HCT116 (cell line): Measurements from ENCODE around the gene FAM110A. TPM values are rescaled to one million over a fixed set of nuclear protein-coding genes. Genes with fewer than 3 reads are reported as not detected.
"Not testable (repeated sequence)": the region's sequence is repeated elsewhere in the genome, so short reads cannot be mapped to it uniquely, and the experiment has no call there.

Experiments
- ATAC-seq: fragments of 200-7000 bp; cut with Tn5 transposase; 2 replicates; pipeline ENCODE4 v1.9.1; 2020; ENCODE audit warnings: mild to moderate bottlenecking, moderate library complexity
- BruUV-seq: library from RNA; stranded (reverse); fragments of 400-500 nt; replicated peaks from 2 replicates; lab custom pipeline; 2021; lab: Mats Ljungman, UMichigan
- CTCF ChIA-PET: fragments of 300-600 bp; sonication (Branson Sonifier 250); formaldehyde crosslinking; loops from one replicate; lab custom pipeline; 2021; ENCODE audit warnings: antibody characterized with exemption; lab: Charles Lee
- POLR2A ChIA-PET: fragments of 300-600, 350-600 bp; sonication (Branson Sonifier 250); formaldehyde crosslinking; loops from one replicate; lab custom pipeline; 2021; ENCODE audit warnings: antibody characterized with exemption; lab: Charles Lee
- RAD21 ChIA-PET, 2 experiments: fragments of 300-600 bp; sonication (Branson Sonifier 250); formaldehyde crosslinking; loops; one replicate each; lab custom pipeline; 2023; ENCODE audit warnings: low total read pairs in 2 of 2; ENCODE audit not compliant: uncharacterized antibody in 2 of 2, unreplicated experiment in 2 of 2, low non-redundant PET in 1 of 2; lab: Charles Lee
- DNase-seq: peaks from one replicate; pipeline ENCODE4 v3.0.0-alpha.2; 2010; ENCODE audit warnings: low read depth, low spot score
- H2AFZ ChIP-seq: fragments of 200-600 bp; shearing (Covaris generic), sonication (generic); 2 replicates; pipeline ENCODE4 v1.6.1; 2017; ENCODE audit warnings: low read depth, mixed run types, mixed read lengths, antibody characterized with exemption, low read length; ENCODE audit not compliant: poor library complexity, severe bottlenecking
- H3K27ac ChIP-seq: 2 replicates; pipeline ENCODE4 v1.5.1; 2012; ENCODE audit warnings: low read depth, low read length
- H3K27me3 ChIP-seq: fragments of 200-600 bp; sonication (generic); 2 replicates; pipeline ENCODE4 v1.6.1; 2016; ENCODE audit warnings: mixed run types, low read length, mixed read lengths; ENCODE audit not compliant: insufficient read depth
- H3K36me3 ChIP-seq, 2 experiments: fragments of 200-500 bp in 1 of 2; fragments of 200-600 bp in 1 of 2; sonication (Bioruptor generic) in 1 of 2; sonication (generic) in 1 of 2; 2 replicates each; pipeline versions ENCODE4 v1.5.1 to v1.6.1; 2014 to 2016; ENCODE audit warnings: low read length in 2 of 2, inconsistent platforms in 1 of 2, mixed read lengths in 1 of 2, mixed run types in 1 of 2; ENCODE audit not compliant: insufficient read depth in 2 of 2, control insufficient read depth in 1 of 2
- H3K4me1 ChIP-seq, 2 experiments: fragments of 200-600 bp in 1 of 2; sonication (generic) in 1 of 2; 2 replicates each; pipeline versions ENCODE4 v1.5.1 to v1.6.1; 2012 to 2017; ENCODE audit warnings: low read length in 2 of 2, inconsistent platforms in 1 of 2, mild to moderate bottlenecking in 1 of 2, mixed read lengths in 1 of 2, mixed run types in 1 of 2, moderate library complexity in 1 of 2; ENCODE audit not compliant: insufficient read depth in 2 of 2, control insufficient read depth in 1 of 2
- H3K4me2 ChIP-seq: fragments of 200-600 bp; sonication (generic); 2 replicates; pipeline ENCODE4 v1.6.1; 2017; ENCODE audit warnings: mixed run types, low read length, mixed read lengths
- H3K4me3 ChIP-seq, 2 experiments: fragments of 200-600 bp in 1 of 2; sonication (generic) in 1 of 2; replicated peaks in 1 of 2; 2 replicates each; pipeline ENCODE4 v1.5.1; 2011 to 2016; ENCODE audit warnings: low read length in 2 of 2, control low read depth in 1 of 2, low read depth in 1 of 2, mild to moderate bottlenecking in 1 of 2, mixed read lengths in 1 of 2, mixed run types in 1 of 2
- H3K79me2 ChIP-seq: fragments of 200-600 bp; sonication (generic); 2 replicates; pipeline ENCODE4 v1.6.1; 2017; ENCODE audit warnings: mild to moderate bottlenecking, mixed run types, low read length, moderate library complexity, mixed read lengths; ENCODE audit not compliant: insufficient read depth
- H3K9ac ChIP-seq: fragments of 200-600 bp; sonication (generic); 2 replicates; pipeline ENCODE4 v1.6.1; 2016; ENCODE audit warnings: low read length, mixed read lengths
- H3K9me2 ChIP-seq: fragments of 200-600 bp; sonication (generic), shearing (Covaris generic); 2 replicates; pipeline ENCODE4 v1.6.1; 2017; ENCODE audit warnings: mixed run types, mild to moderate bottlenecking, moderate library complexity; ENCODE audit not compliant: insufficient read depth
- H3K9me3 ChIP-seq, 2 experiments: fragments of 200-500 bp in 1 of 2; fragments of 200-600 bp in 1 of 2; sonication (Bioruptor generic) in 1 of 2; sonication (generic) in 1 of 2; 2 replicates each; pipeline ENCODE4 v1.6.1; 2014 to 2017; ENCODE audit warnings: low read length in 2 of 2, mixed read lengths in 2 of 2, inconsistent platforms in 1 of 2, low read depth in 1 of 2, mild to moderate bottlenecking in 1 of 2, mixed run types in 1 of 2, moderate library complexity in 1 of 2; ENCODE audit not compliant: control insufficient read depth in 1 of 2, insufficient read depth in 1 of 2
- H4K20me1 ChIP-seq: fragments of 200-600 bp; sonication (generic), shearing (Covaris generic); 2 replicates; pipeline ENCODE4 v1.6.1; 2017; ENCODE audit warnings: mixed run types, mild to moderate bottlenecking, moderate library complexity; ENCODE audit not compliant: insufficient read depth
- CBX3 ChIP-seq: IDR thresholded peaks from 2 replicates; pipeline ENCODE4 v1.6.1; 2012; ENCODE audit warnings: low read depth
- EGR1 ChIP-seq: IDR thresholded peaks from 2 replicates; pipeline ENCODE4 v1.6.1; 2012; ENCODE audit warnings: low read depth
- EZH2phosphoT487 ChIP-seq: fragments of 200-600 bp; IDR thresholded peaks from 2 replicates; pipeline ENCODE4 v1.6.1; 2018; ENCODE audit warnings: antibody characterized with exemption, borderline replicate concordance
- POLR2A ChIP-seq: IDR thresholded peaks from 2 replicates; pipeline ENCODE4 v1.7.0; 2011; ENCODE audit warnings: borderline replicate concordance; ENCODE audit not compliant: insufficient read depth, insufficient read length; ENCODE audit errors: extremely low read depth
- REST ChIP-seq: IDR thresholded peaks from 2 replicates; pipeline ENCODE4 v1.6.1; 2012; ENCODE audit warnings: low read depth
- SIN3A ChIP-seq: IDR thresholded peaks from 2 replicates; pipeline ENCODE4 v1.6.1; 2012; ENCODE audit warnings: low read depth
- SP1 ChIP-seq: IDR thresholded peaks from 2 replicates; pipeline ENCODE4 v1.6.1; 2012; ENCODE audit warnings: low read depth
- SRF ChIP-seq: IDR thresholded peaks from 2 replicates; pipeline ENCODE4 v1.6.1; 2012; ENCODE audit warnings: low read depth
- TCF7L2 ChIP-seq: IDR thresholded peaks from 2 replicates; pipeline ENCODE4 v1.7.0; 2011; ENCODE audit warnings: borderline replicate concordance, inconsistent platforms; ENCODE audit not compliant: insufficient read depth, insufficient read length; ENCODE audit errors: extremely low read depth
- YY1 ChIP-seq: IDR thresholded peaks from 2 replicates; pipeline ENCODE4 v1.6.1; 2011; ENCODE audit warnings: low read length, low read depth, moderate library complexity, mild to moderate bottlenecking; ENCODE audit not compliant: insufficient replicate concordance; ENCODE audit errors: extremely low read depth
- intact Hi-C: fragments of 100-400 bp; cut with micrococcal nuclease; formaldehyde crosslinking; loops from 2 replicates; pipeline ENCODE4 v1.10.0; 2022
- total RNA-seq: library from RNA; stranded (reverse); gene quantifications from one replicate; pipeline ENCODE4 v1.2.1, GENCODE V29; 2021; ENCODE audit not compliant: unreplicated experiment

The FAM110A gene
- total RNA-seq, 1 experiment from 2014 or later = 26.4 TPM

- TF ChIP-seq TCF7L2 (no peak), POLR2A (no peak), SP1 (no peak), SIN3A (no peak), EZH2phosphoT487 (no peak)
Observed at GRCh38 chr20:801678-802077, 31.8 kb upstream of the FAM110A start (continued).

- Histone ChIP-seq H3K4me1 (no peaks in the 10 kb centered on the region), H3K9me2 (no peaks in the 10 kb centered on the region), H2AFZ (no peak overlapping the region), H3K4me3 (no peak overlapping the region), H3K79me2 (no peaks in the 10 kb centered on the region), H3K27ac (no peak overlapping the region)
- ChIA-PET POLR2A (no interaction called here), CTCF (interaction anchor here (1.1 kb wide), 1 partner anchor 13 kb away, joined by 3 read pairs; no protein-coding TSS in a partner anchor)
- intact Hi-C loops = no loop called here
- peak; percentile 48 for DNase-seq
- TF ChIP-seq CBX3 (peak; percentile 70; the same call in 1 of the 2 replicates), EZH2phosphoT487 (no peak), POLR2A (no peak), REST (no peak), SRF (no peak), EGR1 (no peak), YY1 (no peak), SIN3A (no peak)
- TF ChIP-seq, all 23 proteins: peak for 1
- H3K27me3 ChIP-seq = no peaks in the 10 kb centered on the region
- H3K36me3 ChIP-seq = no peaks in the 10 kb centered on the region
- peaks cover 5 to 17% of the 10 kb centered on the region in 2 experiments; a peak in 3 of 4 replicates for H3K9me3 ChIP-seq
- RAD21 ChIA-PET = no interaction called here
- no peak overlapping the region for H3K4me2 ChIP-seq
- no peaks in the 10 kb centered on the region for H4K20me1 ChIP-seq
- ATAC-seq = no peak
- no peak overlapping the region for H3K9ac ChIP-seq
- BruUV-seq = no TSS peak
Observed at GRCh38 chr20:805713-806112, 27.8 kb upstream of the FAM110A start.

- ATAC-seq, H3K4me3 ChIP-seq, H3K79me2 ChIP-seq, H3K4me2 ChIP-seq, H3K27me3 ChIP-seq, H4K20me1 ChIP-seq, H3K9me3 ChIP-seq, H3K36me3 ChIP-seq, H3K9me2 ChIP-seq, H3K27ac ChIP-seq, DNase-seq, POLR2A ChIA-PET, H2AFZ ChIP-seq, H3K9ac ChIP-seq, RAD21 ChIA-PET, H3K4me1 ChIP-seq, BruUV-seq: not testable (repeated sequence)
- CTCF ChIA-PET = interaction anchor here (7.2 kb wide), 1 partner anchor 144 kb away, joined by 181 read pairs; no protein-coding TSS in a partner anchor
- intact Hi-C loops = loop anchor here (10.0 kb wide), 1 partner anchor 373 kb away; the partner anchor contains the start of gene TMEM74B
Observed at GRCh38 chr20:811776-812434, 21.6 kb upstream of the FAM110A start.
